Urothelium cell line (cell line): ENCODE measurements around the gene CD300C.
"Not testable (repeated sequence)": the region's sequence is repeated elsewhere in the genome, so short reads cannot be mapped to it uniquely, and the experiment has no call there.

Source experiments
- DNase-seq: peaks from one replicate; pipeline ENCODE4 v3.0.0; 2011; ENCODE audit warnings: low spot score, mixed read lengths
- FAIRE-seq: peaks from 2 replicates; lab custom pipeline; 2011; peaks lifted over from hg19 to GRCh38; lab: Jason Lieb, UNC

CD300C gene

DNA sequence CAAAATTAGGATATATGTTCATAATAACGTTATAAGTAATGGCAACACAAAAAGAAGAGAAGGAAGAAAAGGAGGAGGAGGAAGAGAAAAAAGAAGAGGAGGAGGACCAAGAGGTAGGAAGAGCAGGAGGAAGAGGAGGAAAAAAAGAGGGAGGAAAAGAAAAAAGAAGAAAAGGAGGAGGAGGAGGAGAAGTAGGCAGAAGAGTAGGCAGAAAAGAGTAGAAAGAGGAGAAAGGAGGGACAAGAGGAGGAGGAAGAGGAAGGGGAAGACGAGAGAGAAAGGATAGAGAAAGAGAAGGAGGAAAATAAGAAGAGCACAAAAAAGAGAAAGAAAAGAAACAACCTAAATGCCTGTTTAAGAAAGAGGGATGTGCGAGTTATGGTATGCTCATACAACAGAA is 9.0 kb downstream of the CD300C start:
- no peak for DNase-seq
- FAIRE-seq, result no peak

GRCh38 chr17:74532115-74532514 is 13.8 kb downstream of the CD300C start:
- FAIRE-seq (no peak), DNase-seq (no peak)

- FAIRE-seq (no peak), DNase-seq (no peak)
These were observed 14.6 kb downstream of the CD300C start, which contains the start of gene CD300LB for GRCh38 chr17:74531231-74531761. Gene CD300LB, minus strand, starts transcription at chr17:74531475. Its CDS starts 125 bp downstream, at chr17:74531350.

- FAIRE-seq (no peak), DNase-seq (no peak)
These were observed 15.1 kb downstream of the CD300C start for GRCh38 chr17:74530831-74531150.

GRCh38 chr17:74529243-74529642 is 16.7 kb downstream of the CD300C start:
- DNase-seq (no peak), FAIRE-seq (no peak)

- no peak for FAIRE-seq
- no peak for DNase-seq
These were observed 17.3 kb downstream of the CD300C start for GRCh38 chr17:74528491-74529199.

DNA sequence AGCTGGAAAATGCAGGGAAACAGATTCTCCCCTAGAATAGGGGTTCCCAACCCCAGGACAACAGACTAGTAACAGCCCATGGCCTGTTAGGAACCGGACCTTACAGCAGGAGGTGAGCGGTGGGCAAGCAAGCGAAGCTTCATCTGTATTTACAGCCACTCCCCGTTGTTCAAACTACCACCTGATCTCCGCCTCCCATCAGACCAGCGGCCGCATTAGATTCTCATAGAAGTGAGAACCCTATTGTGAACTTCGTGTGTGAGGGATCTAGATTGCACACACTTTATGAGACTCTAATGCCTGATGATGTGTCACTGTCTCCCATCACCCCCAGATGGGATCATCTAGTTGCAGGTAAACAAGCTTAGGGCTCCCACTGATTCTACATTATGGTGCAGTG is 18.2 kb downstream of the CD300C start:
- FAIRE-seq, result no peak
- DNase-seq, result no peak

DNA sequence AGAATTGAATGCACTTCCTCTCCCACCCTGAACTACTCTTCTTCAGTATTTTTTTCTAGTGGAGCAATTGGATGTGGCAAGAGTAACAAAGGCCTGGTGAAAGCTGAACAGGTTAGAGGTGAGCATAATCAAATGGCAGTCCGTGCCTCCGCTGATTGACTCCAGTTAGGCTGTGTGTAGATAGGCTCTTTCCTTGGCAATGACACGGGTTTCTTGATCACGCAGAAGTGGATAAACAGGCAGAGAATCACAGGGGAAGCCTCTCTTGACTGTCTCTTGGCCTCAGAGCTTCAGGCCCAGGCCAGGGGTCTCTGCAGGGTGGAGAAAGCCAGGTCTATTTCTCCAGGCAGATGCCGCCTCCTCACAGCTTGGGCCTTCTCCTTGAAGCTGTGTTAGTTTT is 18.8 kb downstream of the CD300C start:
- FAIRE-seq (no peak), DNase-seq (no peak)

DNA sequence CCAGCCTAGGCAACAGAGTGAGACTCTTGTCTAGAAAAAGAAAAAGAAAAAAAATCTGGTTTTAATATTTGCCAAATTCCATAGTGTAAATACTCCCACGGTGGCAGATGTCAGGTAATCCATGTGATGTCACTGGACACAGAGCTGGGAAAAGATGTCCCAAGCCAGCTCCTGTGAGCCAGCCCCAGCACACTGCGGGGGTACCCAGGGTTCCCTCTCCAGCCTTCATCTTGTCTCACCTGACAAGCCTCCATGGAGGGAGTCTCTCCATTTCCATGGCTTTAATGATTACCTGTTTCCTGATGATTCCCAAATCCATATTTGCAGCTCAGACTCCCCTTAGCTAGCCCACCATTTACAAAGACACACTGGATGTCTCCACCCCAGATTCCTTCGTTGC is 19.2 kb downstream of the CD300C start:
- no peak for DNase-seq
- FAIRE-seq, result no peak

DNA sequence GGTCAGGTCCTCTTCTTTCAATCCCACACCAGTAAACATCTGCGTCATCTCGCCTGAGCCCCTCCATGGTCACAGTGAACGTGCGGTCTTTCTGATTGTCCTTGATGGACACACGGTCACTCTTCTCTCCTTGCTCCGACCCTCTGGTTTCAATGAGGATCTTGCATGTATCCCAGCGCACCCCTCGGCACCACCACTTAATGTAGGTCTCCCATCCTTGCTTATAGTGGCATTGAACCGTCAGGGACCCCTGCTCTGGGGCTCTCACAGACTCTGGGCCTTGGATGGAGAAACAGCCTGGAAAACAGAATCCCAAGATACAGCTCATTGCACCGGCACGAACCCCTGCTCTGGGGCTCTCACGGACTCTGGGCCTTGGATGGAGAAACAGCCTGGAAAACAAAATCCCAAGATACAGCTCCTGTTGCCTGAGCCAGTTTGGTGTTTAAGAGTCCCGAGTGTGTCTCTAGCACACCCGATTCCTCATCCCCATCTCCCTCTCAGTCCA is 20.1 kb downstream of the CD300C start:
- FAIRE-seq, result no peak
- no peak for DNase-seq

DNA sequence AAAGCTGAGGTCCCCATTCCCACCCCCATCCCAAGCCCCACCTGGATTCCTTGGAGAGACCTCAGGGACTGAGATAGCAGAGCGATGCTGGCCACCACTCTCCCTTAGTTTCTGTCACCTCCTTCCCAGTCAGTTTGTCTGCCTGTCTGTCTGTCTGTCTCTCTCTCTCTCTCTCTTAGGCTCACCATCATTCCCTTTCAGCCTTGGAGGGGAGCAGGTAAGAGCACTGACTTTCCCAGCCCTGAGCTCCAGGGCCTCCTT is 20.5 kb downstream of the CD300C start:
- FAIRE-seq (peak; percentile 92), DNase-seq (no peak)

GRCh38 chr17:74524653-74525464 is 21.1 kb downstream of the CD300C start:
- no peak for FAIRE-seq
- DNase-seq, result no peak

GRCh38 chr17:74523308-74523707 is 22.6 kb downstream of the CD300C start:
- DNase-seq, result no peak
- no peak for FAIRE-seq

GRCh38 chr17:74522381-74523105 is 23.4 kb downstream of the CD300C start:
- DNase-seq (no peak), FAIRE-seq (no peak)

- peak; percentile 42 for FAIRE-seq
- no peak for DNase-seq
These were observed 24.2 kb downstream of the CD300C start for GRCh38 chr17:74521701-74522201.

- DNase-seq, result no peak
- FAIRE-seq, result no peak
These were observed 25.0 kb downstream of the CD300C start for GRCh38 chr17:74520790-74521480.

GRCh38 chr17:74520016-74520434 is 25.9 kb downstream of the CD300C start:
- FAIRE-seq, result no peak
- DNase-seq, result no peak

DNA sequence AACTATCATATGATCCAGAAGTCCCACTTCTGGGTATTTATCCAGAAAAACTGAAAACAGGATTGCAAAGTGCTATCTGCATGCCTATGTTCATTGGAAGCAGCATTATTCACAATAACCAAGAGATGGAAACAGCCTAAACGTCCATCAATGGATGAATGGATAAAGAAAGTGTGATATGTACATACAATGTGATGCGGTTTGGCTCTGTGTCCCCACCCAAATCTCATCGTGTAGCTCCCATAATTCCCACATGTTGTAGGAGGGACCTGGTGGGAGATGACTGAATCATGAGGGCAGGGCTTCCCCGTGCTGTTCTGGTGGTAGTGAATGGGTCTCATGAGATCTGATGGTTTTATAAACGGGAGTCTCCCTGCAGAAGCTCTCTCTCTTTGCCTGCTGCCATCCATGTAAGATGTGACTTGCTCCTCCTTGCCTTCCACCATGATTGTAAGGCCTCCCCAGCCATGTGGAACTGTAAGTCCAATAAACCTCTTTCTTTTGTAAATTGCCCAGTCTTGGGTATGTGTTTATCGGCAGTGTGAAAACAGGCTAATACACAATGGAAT is 27.4 kb downstream of the CD300C start:
- FAIRE-seq, result not testable (repeated sequence)

DNA sequence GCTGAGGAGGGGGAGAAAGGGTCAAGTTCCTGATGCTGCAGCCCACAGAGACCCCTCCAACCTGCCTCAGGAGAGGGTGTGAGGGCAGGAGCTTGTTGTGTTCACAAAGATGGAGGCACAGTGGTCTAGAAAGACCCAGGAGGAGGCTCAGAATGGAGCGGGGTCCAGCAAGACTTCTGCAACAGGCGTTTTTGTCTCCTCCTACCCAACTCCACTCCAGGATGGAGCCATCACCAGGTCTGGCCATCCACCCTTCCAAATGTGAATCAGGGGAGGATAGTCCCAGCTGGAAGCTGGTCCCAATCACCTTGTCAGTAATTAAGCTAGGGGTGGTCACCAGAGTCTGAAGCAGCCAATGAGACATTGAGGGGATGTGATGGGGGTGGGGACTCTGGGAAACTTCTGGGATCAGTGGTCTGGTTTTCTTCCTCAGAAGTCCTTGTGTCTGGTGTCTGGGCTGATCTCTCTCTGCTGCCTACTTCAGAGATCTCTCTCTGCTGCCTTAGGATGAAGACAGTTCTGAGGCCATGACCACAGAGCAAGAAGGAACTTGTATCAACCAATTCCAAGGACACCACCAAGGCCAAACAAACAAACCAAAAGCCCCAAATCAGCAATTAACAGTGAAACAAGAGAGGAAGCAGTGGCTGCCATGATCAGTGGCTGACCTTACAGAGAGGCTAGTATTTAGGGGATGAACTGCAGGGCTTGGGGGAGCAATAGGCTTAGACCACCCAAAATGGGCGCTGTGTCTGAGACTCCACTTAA is 29.2 kb downstream of the CD300C start:
- FAIRE-seq (no peak), DNase-seq (no peak)

More for the DNA sequence above, 27.4 kb downstream of the CD300C start:
- not testable (repeated sequence) for DNase-seq

- DNase-seq (no peak), FAIRE-seq (no peak)
These were observed 30.0 kb downstream of the CD300C start for GRCh38 chr17:74515941-74516340.
